HS-27A (cell line): ENCODE measurements around the gene NAB2.

Experiments used
- DNase-seq: peaks from one replicate; pipeline ENCODE4 v3.0.0-alpha.2; 2012; ENCODE audit warnings: low read depth, missing footprints

NAB2 gene

DNA sequence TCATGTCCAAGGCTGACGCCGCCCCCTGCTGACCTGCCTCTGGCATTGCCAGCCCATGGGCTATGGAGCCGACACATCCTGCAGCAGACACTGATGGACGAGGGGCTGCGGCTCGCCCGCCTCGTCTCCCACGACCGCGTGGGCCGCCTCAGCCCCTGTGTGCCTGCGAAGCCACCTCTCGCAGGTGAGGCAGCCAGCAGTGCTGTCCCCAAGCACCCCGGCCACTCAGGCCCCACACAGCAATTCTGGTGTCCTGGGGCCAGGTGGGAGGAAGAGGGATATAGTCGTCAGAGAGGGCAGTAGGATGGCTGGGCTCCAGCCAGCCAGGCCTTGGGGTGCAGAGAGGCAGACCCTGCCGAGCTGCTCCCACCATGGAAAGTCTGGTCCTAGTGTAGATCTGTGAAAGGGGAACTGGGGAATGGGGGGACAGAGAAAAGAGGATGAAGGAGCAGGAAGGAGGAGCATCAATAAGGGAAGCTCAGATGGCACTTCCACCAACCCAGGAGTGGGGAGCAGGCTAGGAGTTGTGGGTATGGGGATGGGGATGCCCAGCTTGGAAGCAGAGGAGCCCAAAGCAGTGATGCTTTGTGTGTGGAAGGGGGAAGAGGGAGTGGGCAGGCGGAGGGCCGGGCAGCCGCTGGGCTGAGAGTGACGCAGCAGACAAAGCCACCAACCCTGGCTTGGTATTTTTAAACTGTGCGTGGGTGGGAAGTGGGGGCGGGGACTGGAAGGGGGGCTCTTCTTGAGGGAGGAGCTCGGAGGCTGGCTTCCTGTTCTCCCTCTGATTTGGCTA lies 4.7 kb downstream of the NAB2 start:
- no peak for DNase-seq

DNA sequence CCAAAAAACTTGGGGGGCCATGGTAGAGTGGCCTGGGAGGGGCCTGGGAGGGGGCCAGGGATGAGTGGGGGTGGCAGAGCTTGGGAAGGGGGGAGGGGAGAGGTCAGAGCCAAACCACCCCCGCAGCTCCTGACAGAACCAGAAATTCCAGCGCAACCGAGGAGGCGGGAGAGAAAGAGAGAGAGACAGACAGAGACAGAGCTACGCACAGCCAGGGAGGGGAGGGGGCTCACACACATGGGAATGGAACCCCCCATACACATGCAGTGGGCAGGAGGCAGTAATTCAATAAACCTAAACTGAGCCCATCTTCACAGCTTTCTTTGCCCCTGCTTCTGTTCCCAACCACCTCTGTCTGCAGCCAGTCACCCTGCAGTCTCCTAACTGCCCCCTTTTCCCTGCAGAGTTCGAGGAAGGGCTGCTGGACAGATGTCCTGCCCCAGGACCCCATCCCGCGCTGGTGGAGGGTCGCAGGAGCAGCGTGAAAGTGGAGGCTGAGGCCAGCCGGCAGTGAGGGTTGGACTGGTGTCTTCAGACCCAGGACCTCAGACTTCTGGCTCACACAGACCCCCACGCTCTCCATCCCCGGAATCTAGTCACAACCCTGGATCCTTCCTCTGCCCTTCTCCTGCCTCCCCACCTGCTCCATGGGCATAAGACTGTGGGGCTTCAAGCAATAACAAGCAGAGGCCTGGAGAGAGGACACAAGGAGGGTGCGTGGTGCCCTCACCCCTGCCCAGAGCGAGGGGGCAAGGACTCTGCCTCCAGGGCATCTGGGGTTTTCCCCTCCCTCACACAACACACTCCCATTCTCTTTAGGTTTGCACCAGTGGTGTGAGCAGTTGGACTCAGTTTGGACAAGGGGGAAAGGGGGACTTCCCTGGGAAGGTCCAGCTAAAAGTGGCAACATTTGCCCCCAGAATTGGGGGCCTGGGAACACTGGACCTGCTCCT lies 5.6 kb downstream of the NAB2 start:
- no peak for DNase-seq

DNA sequence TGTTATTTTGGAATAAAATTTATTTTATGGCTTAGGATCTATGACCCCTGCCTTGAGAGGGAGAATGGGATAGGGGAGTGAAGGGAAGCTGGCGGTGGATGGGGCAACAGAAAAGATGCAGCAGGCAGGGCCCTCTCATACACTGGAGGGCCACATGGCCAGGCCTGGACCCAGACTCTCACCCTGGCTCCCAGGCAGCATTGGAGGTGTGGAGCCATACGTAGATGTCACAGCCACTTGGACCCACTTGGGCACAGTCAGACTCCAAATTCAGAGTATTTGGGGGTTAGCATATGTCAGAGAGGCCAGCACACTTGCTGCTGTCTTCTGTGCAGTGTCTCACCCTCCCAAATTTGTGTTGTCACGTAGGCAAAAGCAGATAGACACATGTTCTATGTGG lies 6.5 kb downstream of the NAB2 start:
- no peak for DNase-seq

DNA sequence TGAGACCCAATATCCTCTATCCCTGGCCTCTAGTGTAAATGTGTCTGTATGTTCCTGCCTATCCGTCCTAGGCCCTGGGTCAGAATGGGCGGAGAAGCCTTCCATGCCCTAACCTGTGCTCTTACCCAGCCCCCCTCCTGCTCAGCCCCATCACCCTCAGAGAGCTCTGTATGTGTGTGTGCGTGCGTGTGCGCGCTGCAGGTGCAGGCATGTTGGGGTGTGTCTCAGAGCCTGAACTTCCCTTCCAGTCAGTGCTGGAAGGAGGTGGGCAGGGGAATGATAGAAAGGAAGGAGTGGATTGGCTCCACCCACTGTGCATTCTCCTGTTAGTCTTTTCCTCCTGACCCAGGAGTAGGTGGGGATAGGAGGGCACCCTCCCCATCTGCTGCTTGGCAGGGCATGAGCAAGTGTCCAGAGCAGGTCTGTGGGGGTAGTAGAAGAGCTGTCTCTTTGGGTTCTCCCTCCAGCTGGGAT lies 7.2 kb downstream of the NAB2 start:
- DNase-seq: no peak

DNA sequence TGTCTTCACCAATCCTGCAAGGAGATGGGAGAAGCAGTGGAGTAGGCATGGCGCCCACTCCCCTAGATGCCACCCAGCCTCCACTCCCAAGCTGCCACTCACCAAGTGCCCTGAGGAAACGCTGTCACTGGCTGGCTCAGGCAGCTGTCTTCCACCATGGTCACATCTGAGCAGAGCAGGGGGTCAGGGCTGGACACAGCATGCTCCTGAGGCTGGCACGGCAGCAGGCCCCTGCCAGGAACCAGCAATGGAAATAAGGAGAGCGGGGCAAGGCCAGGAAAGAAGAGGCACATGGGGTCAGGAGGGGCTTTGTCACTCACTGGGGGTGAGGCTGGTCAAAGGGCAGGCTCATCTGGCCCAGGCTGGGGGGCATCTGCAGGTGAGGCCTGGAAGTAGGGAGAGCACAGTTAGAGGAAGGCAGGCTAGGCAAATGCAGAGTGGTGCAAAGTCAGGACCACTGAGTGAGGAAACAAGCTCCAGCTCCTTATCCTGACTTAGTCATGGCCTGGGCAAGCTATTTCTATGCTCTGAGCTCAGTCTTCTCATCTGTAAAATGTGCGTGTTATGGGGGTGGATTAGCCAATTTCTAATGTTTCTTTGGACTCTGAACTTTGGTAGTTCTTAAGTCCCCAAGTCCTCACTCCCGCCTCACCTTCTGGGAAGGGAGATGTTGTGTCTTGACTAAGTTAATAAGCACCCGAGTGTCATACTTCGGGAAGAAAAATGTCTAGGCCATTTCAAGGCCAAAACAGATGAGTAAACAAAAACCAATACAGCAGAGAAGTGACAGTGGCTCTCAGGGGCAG lies 8.0 kb downstream of the NAB2 start:
- no peak for DNase-seq

DNA sequence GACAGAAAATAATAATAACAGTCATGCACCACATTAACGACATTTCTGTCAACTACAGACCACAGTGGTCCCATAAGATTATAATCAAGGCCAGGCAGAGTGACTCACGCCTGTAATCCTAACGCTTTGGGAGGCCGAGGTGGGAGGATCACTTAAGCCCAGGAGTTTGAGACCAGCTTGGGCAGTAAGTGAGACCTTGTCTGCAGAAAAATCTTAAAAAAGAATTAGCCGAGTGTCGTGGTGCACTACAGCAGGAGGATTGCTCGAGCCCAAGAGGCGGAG lies 8.6 kb downstream of the NAB2 start:
- no peak for DNase-seq

DNA sequence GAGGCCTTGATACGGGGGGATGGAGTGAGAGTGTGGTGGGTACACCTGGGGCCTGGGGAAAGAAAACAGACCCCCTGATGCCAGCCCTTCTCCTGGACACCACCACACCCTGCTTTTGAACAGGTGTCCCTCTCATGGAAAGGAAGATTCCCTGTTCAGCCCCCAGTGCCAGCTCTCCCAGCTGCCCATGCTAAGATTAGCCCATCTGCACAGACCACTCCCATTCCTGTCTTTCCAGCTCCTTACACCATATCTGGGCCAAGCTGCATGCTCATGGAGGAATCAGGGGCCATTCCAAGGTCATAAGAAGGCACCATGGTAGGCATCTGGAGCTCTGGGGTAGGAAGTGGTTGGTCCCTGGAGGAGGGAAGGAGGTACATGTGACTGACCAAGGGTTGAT lies 9.6 kb downstream of the NAB2 start:
- no peak for DNase-seq

DNA sequence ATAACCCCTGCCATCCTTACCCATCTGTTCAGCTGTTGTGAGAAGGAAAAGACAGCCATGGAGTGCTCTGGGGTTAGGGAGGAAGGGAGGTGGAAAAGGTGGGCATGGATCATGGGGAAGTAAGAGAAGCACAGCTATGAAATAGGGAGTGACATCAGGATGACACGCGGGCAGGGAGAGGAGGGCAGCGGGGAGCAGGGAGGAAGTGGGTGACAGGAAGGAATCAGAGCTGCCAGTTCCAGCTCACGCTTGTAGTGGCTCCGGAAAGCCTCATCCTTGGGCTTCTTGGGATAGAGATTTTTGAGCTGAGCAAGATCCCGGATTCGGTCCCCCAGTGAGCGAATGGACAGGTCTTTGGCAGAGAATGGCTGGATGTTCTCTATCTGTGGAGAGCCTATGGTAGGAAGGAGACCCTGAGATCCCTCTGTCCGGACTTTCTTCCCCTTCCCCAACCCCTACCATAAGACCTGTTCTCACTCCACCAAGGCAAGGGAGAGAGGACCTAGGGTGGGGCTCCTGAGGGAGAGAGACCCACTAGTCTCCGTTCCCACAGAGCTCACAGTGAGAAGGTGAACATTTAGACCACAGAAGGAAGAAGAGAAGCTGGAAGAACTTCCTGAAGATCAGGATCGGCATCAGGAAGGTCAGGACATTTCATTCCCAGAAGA lies 10.3 kb downstream of the NAB2 start:
- DNase-seq: no peak

DNA sequence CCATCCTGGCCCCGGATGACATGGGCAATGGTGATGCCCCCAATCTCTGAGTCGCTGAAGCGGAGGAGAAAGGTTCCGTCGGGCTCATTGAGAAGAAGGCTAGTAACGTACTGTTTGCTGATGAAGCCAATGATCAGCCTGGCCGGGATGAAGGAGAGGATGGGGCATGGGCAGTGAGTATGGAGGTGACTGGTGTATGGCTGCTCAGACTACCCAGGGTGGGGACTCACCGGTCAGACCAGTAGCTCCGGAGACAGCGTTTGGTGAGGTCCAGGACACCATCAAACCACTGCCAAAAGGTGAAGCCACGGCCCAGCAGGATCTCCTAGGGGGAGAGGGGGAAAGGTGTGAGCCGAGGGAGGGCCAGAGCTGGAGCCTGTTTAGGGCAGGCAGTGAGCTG lies 10.9 kb downstream of the NAB2 start:
- DNase-seq: no peak

DNA sequence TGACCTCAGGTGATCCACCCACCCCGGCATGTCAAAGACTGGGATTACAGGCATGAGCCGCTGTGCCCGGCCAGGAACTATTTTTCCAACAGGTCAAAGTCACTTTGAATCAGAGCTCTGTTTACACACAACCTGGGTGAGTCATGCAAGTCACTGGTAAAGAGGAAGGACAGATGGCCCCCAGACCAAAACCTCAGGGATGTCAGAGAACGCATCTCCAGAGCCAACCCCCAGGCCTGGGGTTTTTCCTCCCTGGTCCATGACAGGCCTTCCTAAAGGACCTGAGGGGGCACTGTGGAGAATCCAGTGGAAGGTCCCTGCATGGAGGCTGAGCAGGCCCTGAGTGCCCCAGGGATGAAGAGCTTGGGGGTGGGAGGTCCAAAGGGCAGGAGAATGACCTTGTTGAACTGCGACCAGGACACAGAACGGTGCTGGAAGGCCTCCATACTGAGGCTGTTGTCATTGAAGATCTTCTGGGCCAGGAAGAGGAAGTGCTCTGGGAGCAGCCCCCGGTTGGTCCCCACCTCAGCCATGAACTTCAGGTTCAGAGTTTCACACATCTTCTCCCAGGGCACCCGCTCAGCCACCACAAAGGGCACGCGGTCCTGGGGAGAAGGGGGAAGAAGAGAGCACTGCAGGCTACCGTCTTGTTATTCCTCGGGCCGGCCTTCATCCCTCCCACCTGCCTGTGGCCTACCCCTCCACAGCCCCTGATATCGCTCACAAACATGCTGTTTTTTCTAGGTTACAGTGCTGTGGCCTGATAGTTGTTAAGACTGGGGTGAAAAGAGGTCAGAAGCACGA lies 13.2 kb downstream of the NAB2 start:
- no peak for DNase-seq

DNA sequence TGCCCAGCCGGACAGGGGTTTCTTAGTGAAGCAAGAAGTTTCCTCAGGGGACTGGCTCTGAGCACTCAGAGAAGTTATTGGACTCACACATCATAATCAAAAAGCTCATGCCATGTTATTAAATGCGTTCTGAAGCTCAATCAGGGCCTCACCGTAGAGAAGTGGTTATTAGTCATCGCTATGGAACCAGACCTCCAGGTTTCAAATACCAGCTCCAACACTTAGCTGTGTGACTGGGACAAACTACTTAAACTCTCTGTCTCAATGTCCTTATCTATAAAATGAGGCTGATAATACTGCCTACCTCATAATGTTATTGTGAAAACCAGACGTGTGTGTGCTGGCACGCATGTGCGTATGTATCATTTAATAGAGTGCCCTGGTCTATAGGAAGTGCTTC lies 14.9 kb downstream of the NAB2 start:
- DNase-seq: no peak

DNA sequence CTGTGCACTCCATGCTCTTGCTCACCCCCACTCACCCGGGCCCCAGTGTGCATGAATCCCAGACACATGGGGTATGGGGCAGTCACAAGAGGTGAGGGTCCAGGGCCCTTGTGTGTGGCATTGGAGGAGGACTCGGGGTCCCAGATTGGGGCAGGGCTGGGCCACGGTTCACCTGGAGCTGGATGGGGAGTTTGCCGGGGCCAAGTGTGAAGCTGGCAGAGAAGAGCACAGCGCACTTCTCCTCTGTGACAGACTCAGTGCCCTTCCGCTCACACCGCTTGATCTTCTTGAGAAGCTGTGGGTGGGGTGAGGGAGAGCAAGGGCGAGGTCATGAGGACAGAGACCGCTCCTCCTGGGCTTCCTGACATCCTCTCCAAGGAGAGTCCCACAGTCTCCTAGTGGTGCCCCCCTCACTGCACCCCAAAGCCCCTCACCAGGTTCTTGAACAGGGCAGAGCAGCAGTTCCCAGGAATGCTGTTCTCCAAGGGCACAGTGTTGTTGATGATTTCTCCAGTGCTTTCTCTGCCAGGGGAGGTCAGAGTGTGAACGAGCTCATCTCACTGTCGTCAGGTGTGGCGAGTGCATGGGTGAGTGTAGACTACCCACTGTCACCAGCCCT lies 15.5 kb downstream of the NAB2 start:
- no peak for DNase-seq

DNA sequence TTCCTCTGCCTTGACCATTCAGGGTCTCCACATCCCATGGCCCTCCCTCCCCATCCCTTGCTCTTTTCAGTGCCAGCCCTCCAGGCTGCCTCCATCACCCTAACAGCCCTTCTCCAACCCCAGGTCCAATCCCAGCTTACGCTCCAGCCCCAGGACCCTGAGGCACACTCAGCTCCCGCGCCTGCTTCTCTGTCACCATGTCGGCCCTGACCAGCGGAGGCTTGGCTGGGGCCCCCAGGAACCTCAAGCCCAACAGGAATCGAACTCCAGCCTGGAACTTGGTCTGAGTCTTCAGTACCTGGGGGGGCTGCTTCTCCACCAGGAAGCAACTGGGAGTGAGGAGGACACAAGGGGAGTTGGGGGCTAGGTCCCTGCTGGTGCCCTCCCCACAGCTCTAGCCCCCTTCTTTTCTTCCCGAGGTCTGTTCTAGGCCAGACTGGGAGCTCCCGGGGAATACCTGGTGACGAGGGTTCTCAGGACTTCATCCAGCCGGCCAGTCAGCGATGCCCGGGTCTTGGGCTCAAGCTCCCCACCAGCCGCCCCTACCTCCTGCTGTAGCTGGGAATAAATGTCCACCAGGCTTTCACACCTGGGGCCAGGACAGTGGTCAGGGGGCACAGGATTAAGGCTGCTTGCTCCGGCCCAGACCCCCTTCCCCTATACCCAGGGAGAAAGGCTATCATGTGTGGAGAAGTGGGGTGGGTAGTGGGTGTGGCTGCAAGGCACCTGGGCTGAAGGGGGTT lies 16.3 kb downstream of the NAB2 start:
- no peak for DNase-seq

DNA sequence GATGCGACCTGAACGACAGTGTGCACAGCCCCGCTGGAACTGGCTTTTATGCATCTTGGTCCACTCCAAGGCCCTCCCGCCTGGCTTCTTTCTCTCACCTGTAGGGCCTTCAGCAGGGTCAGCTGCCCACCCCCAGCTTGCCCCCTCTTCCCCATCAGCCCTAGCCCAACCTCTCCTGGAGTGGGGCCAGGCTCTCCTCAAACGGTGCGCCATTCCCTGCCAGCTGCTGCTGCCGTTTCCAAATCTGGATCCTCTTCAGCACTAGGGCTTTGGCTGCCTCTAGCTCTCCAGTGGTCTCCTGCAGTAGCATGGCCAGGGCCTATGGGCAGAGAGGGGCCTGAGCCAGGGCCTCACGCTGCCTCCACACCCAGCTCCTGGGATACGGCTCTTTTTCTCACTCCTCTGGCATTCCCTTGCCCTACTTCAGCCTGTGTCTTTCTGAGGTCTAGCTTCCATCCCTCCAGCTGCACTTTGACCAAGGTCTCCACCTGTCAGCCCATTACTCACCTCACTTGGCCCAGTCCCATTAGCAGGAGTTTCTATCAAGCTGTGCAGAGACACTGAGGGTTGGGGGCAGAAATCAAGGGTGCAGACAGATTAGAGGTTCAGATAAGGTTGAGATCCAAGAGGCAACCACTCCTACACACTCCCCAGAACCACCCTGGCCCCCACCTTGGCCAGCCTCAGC lies 17.3 kb downstream of the NAB2 start:
- DNase-seq: no peak

DNA sequence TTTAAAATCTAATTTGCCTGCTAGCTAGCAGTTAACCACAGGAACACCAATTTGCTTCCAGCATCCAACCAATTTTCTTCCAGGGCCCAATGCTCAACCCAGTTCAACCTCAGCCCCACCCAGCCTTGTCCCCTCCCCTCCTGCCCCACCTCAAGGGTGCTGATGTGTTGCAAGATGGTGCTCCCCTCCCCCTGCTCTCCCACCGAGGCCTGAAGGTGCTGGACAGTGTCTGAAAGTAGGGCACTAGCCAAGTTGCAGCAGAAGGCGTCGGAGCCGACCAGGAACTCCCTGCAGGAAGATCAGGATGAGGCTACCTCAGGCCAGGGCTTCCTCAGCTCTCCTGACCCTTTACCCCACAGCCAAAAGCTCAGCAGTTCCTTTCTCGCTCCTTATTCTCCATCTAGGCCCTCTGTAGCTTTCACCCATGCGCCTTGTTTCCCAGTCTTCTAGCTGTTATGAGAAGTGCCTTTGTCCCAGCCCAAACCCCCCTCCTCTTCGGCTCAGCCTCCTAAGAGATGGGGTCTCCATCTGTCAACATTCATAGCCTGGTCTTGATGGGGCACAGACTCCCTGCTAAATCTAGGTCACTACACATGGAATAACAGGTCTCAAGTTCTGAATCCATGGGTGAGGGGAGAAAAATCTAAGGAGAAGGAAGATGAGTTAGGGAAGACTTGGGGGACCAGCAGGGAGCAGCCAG lies 18.7 kb downstream of the NAB2 start:
- no peak for DNase-seq

DNA sequence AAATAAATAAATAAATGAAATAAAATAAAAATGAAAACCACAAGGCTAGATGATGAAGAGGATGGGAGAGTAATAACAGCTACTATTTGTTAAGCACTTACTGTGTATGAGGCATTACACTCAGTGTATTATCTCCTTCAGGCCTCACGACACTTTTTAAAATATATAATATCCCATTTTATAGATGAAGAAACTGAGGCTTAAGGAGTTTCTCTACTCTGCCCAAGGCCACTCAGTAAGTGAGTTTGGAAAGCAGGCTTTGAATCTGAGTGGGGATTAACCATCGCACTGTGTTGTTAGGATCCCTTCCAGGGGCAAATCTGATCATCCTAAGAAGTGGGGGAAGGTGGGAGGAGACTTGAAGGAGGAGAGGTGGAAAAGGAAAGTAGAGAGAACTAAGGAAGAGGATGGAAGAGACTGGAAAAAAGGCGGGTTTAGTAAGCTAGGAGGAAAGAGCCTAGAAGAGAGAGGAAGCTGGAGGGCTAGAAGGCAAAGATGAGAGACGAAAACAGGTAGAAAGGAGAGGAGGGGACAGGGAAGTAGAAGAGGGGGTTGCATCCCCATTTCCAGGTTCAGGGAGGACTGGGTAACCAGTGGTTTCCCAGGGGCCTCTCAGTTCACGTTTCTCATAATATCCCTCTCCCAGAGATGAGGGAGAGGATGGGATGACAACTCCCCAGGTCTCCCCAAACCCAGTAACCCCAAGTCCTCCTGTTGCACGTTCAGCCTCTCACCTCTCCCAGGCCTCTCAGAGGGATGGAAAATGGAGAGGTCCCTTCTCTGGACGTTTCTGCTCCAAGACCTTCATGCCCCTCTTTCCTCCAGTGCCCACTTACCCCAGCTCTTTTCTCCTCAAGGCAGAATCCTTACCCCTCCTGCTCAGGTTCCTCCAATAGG lies 20.5 kb downstream of the NAB2 start:
- no peak for DNase-seq
